HG02970 (cell line): ENCODE results near the gene OR10H2.
"Not testable (repeated sequence)": the region's sequence is repeated elsewhere in the genome, so short reads cannot be mapped to it uniquely, and the experiment has no call there.

Source experiments
- ATAC-seq: cut with Tn5 transposase; IDR thresholded peaks from one replicate; pipeline ENCODE4 v1.9.1; 2021; ENCODE audit warnings: mild to moderate bottlenecking, moderate library complexity, moderate number of reproducible peaks; ENCODE audit not compliant: unreplicated experiment, low FRiP score

Gene OR10H2

GRCh38 chr19:15727724-15728123, at the start of gene OR10H2:
Gene OR10H2, plus strand, starts transcription at chr19:15728024. Its CDS starts 20 bp downstream, at chr19:15728044.
- ATAC-seq, result no peak

- ATAC-seq, result no peak
These were observed 48.7 kb upstream of the OR10H2 start for GRCh38 chr19:15679089-15679488.

GRCh38 chr19:15679865-15680264, 48.0 kb upstream of the OR10H2 start:
- ATAC-seq, result not testable (repeated sequence)

- no peak for ATAC-seq
These were observed 47.1 kb upstream of the OR10H2 start for GRCh38 chr19:15680478-15681322.

- no peak for ATAC-seq
These were observed 44.4 kb upstream of the OR10H2 start for GRCh38 chr19:15683411-15683810.

GRCh38 chr19:15684828-15685227, 43.0 kb upstream of the OR10H2 start:
- no peak for ATAC-seq

GRCh38 chr19:15696654-15697194, 31.1 kb upstream of the OR10H2 start:
- no peak for ATAC-seq

GRCh38 chr19:15701757-15702533, 25.9 kb upstream of the OR10H2 start:
- no peak for ATAC-seq

- no peak for ATAC-seq
These were observed 25.3 kb upstream of the OR10H2 start for GRCh38 chr19:15702534-15702930.

- ATAC-seq, result no peak
These were observed 13.2 kb upstream of the OR10H2 start for GRCh38 chr19:15714638-15715037.

- no peak for ATAC-seq
These were observed 12.2 kb upstream of the OR10H2 start for GRCh38 chr19:15715642-15716041.

GRCh38 chr19:15717809-15718208, 10.0 kb upstream of the OR10H2 start:
- no peak for ATAC-seq

GRCh38 chr19:15721268-15721667, 6.6 kb upstream of the OR10H2 start:
- ATAC-seq, result no peak

- no peak for ATAC-seq
These were observed 4.9 kb upstream of the OR10H2 start for GRCh38 chr19:15722956-15723355.

- no peak for ATAC-seq
These were observed 2.7 kb downstream of the OR10H2 start for GRCh38 chr19:15730538-15730937.

GRCh38 chr19:15732388-15732787, 4.6 kb downstream of the OR10H2 start:
- no peak for ATAC-seq

- no peak for ATAC-seq
These were observed 6.1 kb downstream of the OR10H2 start for GRCh38 chr19:15733895-15734294.

- ATAC-seq, result no peak
These were observed 9.9 kb downstream of the OR10H2 start, which contains the start of gene OR10H3 for GRCh38 chr19:15737722-15738121. Gene OR10H3, plus strand, starts transcription at chr19:15737985. Its CDS starts 3,408 bp downstream, at chr19:15741393.

GRCh38 chr19:15740785-15741184, 13.0 kb downstream of the OR10H2 start:
- ATAC-seq, result no peak

GRCh38 chr19:15748239-15748638, 20.4 kb downstream of the OR10H2 start:
- ATAC-seq, result no peak

GRCh38 chr19:15758379-15758778, 30.6 kb downstream of the OR10H2 start:
- ATAC-seq, result no peak
